GM23248 (cell line): ENCODE data around the gene PDE2A. TPM values are rescaled to one million over a fixed set of nuclear protein-coding genes. Genes with fewer than 3 reads are reported as not detected.

Experiments
- DNase-seq: peaks from one replicate; pipeline ENCODE4 v3.0.0-alpha.2; 2015
- H2AFZ ChIP-seq: fragments of 200-600 bp; sonication (generic); 2 replicates; pipeline ENCODE4 v1.6.1; 2016; ENCODE audit warnings: antibody characterized with exemption
- H3F3A ChIP-seq: fragments of 200-600 bp; sonication (generic); 2 replicates; pipeline ENCODE4 v1.6.1; 2016; ENCODE audit warnings: mild to moderate bottlenecking, antibody characterized with exemption, mixed run types; ENCODE audit not compliant: insufficient read depth
- H3K27ac ChIP-seq: fragments of 200-600 bp; sonication (generic); 2 replicates; pipeline ENCODE4 v1.5.1; 2016; ENCODE audit warnings: mild to moderate bottlenecking
- H3K27me3 ChIP-seq: fragments of 200-600 bp; sonication (generic); replicated peaks from 2 replicates; pipeline ENCODE4 v1.6.1; 2016; ENCODE audit warnings: mild to moderate bottlenecking; ENCODE audit not compliant: insufficient read depth
- H3K36me3 ChIP-seq: fragments of 200-600 bp; sonication (generic); 2 replicates; pipeline ENCODE4 v1.6.1; 2016; ENCODE audit warnings: low read depth, mild to moderate bottlenecking
- H3K4me1 ChIP-seq: fragments of 200-600 bp; sonication (generic); 2 replicates; pipeline ENCODE4 v1.6.1; 2016; ENCODE audit warnings: mild to moderate bottlenecking; ENCODE audit not compliant: insufficient read depth
- H3K4me2 ChIP-seq: fragments of 200-600 bp; sonication (generic); one replicate; pipeline ENCODE4 v1.6.1; 2016; ENCODE audit warnings: mild to moderate bottlenecking; ENCODE audit not compliant: unreplicated experiment
- H3K4me3 ChIP-seq: fragments of 200-600 bp; sonication (generic); 2 replicates; pipeline ENCODE4 v1.5.1; 2016; ENCODE audit warnings: mild to moderate bottlenecking
- H3K79me2 ChIP-seq: fragments of 200-600 bp; sonication (generic); 2 replicates; pipeline ENCODE4 v1.6.1; 2016; ENCODE audit warnings: mild to moderate bottlenecking; ENCODE audit not compliant: insufficient read depth
- H3K9ac ChIP-seq: fragments of 200-600 bp; sonication (generic); 2 replicates; pipeline ENCODE4 v1.6.1; 2016; ENCODE audit warnings: mild to moderate bottlenecking
- H3K9me2 ChIP-seq: fragments of 200-600 bp; sonication (generic); 2 replicates; pipeline ENCODE4 v1.6.1; 2016; ENCODE audit warnings: mixed run types, mild to moderate bottlenecking, moderate library complexity; ENCODE audit not compliant: insufficient read depth
- H3K9me3 ChIP-seq: fragments of 200-600 bp; sonication (generic); one replicate; pipeline ENCODE4 v1.6.1; 2017; ENCODE audit warnings: low read depth
- H4K20me1 ChIP-seq: fragments of 200-600 bp; sonication (generic); 2 replicates; pipeline ENCODE4 v1.6.0; 2016; ENCODE audit not compliant: insufficient read depth
- EZH2 ChIP-seq: fragments of 200-600 bp; sonication (generic); IDR thresholded peaks from 2 replicates; pipeline ENCODE4 v1.6.1; 2018; ENCODE audit warnings: antibody characterized with exemption, mild to moderate bottlenecking; ENCODE audit not compliant: insufficient read depth, poor library complexity, severe bottlenecking
- EZH2phosphoT487 ChIP-seq: fragments of 200-600 bp; sonication (generic); IDR thresholded peaks from 2 replicates; pipeline ENCODE4 v1.6.1; 2018; ENCODE audit warnings: antibody characterized with exemption, moderate library complexity, mild to moderate bottlenecking, low read depth; ENCODE audit not compliant: insufficient read depth
- WGBS, 2 experiments: methylation state at CpG; one replicate each; pipeline ENCODE4 v1.1.6; 2015 to 2017; ENCODE audit warnings: low lambda C conversion rate in 2 of 2, low coverage in 1 of 2; ENCODE audit errors: missing lambda C conversion rate in 2 of 2; 5-methylcytosine and 5-hydroxymethylcytosine counted together
- in situ Hi-C: fragments of 300-500 bp; cut with MboI; formaldehyde crosslinking; loops from 2 replicates; pipeline ENCODE4 v1.15.0; 2020
- polyA plus RNA-seq: library from polyadenylated mRNA; unstranded; fragments of >200 nt; fragmentation: Nextera tagmentation; extraction: Ambion mirVana; gene quantifications from 2 replicates; pipeline ENCODE4 v1.2.1, GENCODE V29; 2016
- total RNA-seq: library from RNA; depleted of rRNA; stranded (reverse); fragments of >200 nt; shearing (Covaris generic); gene quantifications from 2 replicates; pipeline ENCODE4 v1.2.3, GENCODE V29; 2014

The PDE2A gene
- total and polyA plus RNA-seq, 2 experiments from 2014 or later: 1.0 to 2.3 TPM

GRCh38 chr11:72655014-72655413 lies 19.2 kb downstream of the PDE2A start:
- Histone ChIP-seq H4K20me1 (no peaks in the 10 kb centered on the region), H3K4me1 (no peaks in the 10 kb centered on the region), H3K4me3 (no peak overlapping the region), H3K27me3 (peaks cover 19% of the 10 kb centered on the region), H3K9me3 (no peaks in the 10 kb centered on the region), H3K4me2 (no peak overlapping the region), H2AFZ (no peak overlapping the region), H3K9ac (no peak overlapping the region), H3K27ac (no peak overlapping the region), H3K36me3 (no peaks in the 10 kb centered on the region), H3K79me2 (no peaks in the 10 kb centered on the region), H3K9me2 (no peaks in the 10 kb centered on the region), H3F3A (no peaks in the 10 kb centered on the region)
- no peak for TF ChIP-seq EZH2
- no peak for TF ChIP-seq EZH2phosphoT487
- in situ Hi-C loops: no loop called here
- 65 to 68% methylated on average over 6 to 8 of the region's 8 CpGs for WGBS, 2 experiments
- no peak for DNase-seq

GRCh38 chr11:72653649-72654048 lies 20.6 kb downstream of the PDE2A start:
- Histone ChIP-seq H3K4me2 (no peak overlapping the region), H3K4me3 (no peak overlapping the region), H3K36me3 (no peaks in the 10 kb centered on the region), H3K27me3 (0 out of 2 replicates have a peak, but pooled peaks cover 5% of the 10 kb centered on the region), H3K27ac (no peak overlapping the region), H2AFZ (no peak overlapping the region), H3K9me3 (no peaks in the 10 kb centered on the region), H3K4me1 (no peaks in the 10 kb centered on the region), H4K20me1 (no peaks in the 10 kb centered on the region), H3K79me2 (no peaks in the 10 kb centered on the region), H3F3A (no peaks in the 10 kb centered on the region), H3K9ac (no peak overlapping the region), H3K9me2 (no peaks in the 10 kb centered on the region)
- in situ Hi-C loops: no loop called here
- no peak for DNase-seq
- TF ChIP-seq EZH2phosphoT487: no peak
- no peak for TF ChIP-seq EZH2
- WGBS, 2 experiments: 39 to 48% methylated on average over 2 to 3 of the region's 3 CpGs

- Histone ChIP-seq H3K9me2 (no peaks in the 10 kb centered on the region), H3K79me2 (no peaks in the 10 kb centered on the region), H3K4me2 (no peak overlapping the region), H4K20me1 (no peaks in the 10 kb centered on the region), H3K4me3 (no peak overlapping the region), H3K27ac (no peak overlapping the region), H3K9me3 (no peaks in the 10 kb centered on the region), H3K9ac (no peak overlapping the region), H3K4me1 (no peaks in the 10 kb centered on the region), H3F3A (no peaks in the 10 kb centered on the region), H3K36me3 (no peaks in the 10 kb centered on the region), H2AFZ (no peak overlapping the region), H3K27me3 (0 out of 2 replicates have a peak, but pooled peaks cover 3% of the 10 kb centered on the region)
- TF ChIP-seq EZH2phosphoT487 (no peak), EZH2 (no peak)
- 56 to 58% methylated on average over 13 of the region's 13 CpGs for WGBS, 2 experiments
- in situ Hi-C loops: no loop called here
- no peak for DNase-seq
These were observed 21.2 kb downstream of the PDE2A start for GRCh38 chr11:72652873-72653630.

- no peaks in the 10 kb centered on the region for H3K36me3 ChIP-seq
- 0 out of 2 replicates have a peak, but pooled peaks cover 3% of the 10 kb centered on the region for H3K27me3 ChIP-seq
- in situ Hi-C loops: no loop called here
- H3K27ac ChIP-seq: no peak overlapping the region
- no peak overlapping the region for H3K9ac ChIP-seq
- no peak overlapping the region for H3K4me2 ChIP-seq
- no peaks in the 10 kb centered on the region for H3F3A ChIP-seq
- no peak overlapping the region for H2AFZ ChIP-seq
- H3K4me3 ChIP-seq: no peak overlapping the region
- no peaks in the 10 kb centered on the region for H3K9me2 ChIP-seq
- DNase-seq: no peak
- H3K79me2 ChIP-seq: no peaks in the 10 kb centered on the region
- no peaks in the 10 kb centered on the region for H3K9me3 ChIP-seq
- no peak for TF ChIP-seq EZH2phosphoT487
- no peak for TF ChIP-seq EZH2
- no peaks in the 10 kb centered on the region for H4K20me1 ChIP-seq
- no peaks in the 10 kb centered on the region for H3K4me1 ChIP-seq
These were observed 22.1 kb downstream of the PDE2A start for GRCh38 chr11:72652133-72652532.
